Spleen (tissue), 7 donors: ENCODE results near the gene DRD5.

ENCODE experiments used
- POLR2A ChIP-seq, 3 donors: fragments of 450-650 bp; IDR thresholded peaks; one replicate each; pipeline ENCODE4 v1.5.1; 2017; ENCODE audit warnings: antibody characterized with exemption in 3 of 3, mild to moderate bottlenecking in 1 of 3
- TF ChIP-seq, protein P1 (sequence below), 11 experiments: fragments of 200-600 bp in 7 of 11; fragments of 450-650 bp in 4 of 11; sonication (generic) in 4 of 11; IDR thresholded peaks in 8 of 11; conservative IDR thresholded peaks in 3 of 11; 1 replicate in 7 of 11; 2 replicates in 4 of 11; pipeline versions ENCODE4 v1.4.0 to v1.8.0; 2016 to 2021; ENCODE audit warnings: antibody characterized with exemption in 11 of 11, inconsistent platforms in 4 of 11, mild to moderate bottlenecking in 1 of 11
- donor health status: DM: no; HTN: no; CAD: no; lungs with moderate emphysema.
- donor health status: DM: no; HTN: no; CAD: no.
- donor health status: DM: no; HTN: no; CAD: no.

DNA sequence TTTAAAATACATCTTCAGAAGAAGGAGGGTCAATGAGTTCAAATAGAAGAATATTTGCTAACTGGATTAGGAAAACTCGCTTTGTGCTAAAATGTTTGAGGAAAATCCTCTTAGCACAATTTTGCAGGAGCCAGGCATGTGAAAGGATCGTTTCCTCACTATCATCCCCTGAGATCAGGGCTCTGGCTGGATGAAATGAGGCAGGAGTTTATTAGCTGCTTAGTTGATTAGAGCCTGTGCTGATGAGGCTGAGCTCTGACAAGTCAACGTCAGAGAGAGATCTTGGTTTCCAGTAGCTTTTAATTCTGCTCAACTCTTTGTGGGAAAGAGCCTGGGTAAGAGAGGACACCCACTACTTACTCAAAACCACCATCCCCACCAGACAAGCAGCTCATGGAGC lies 8.0 kb upstream of the DRD5 start:
- TF ChIP-seq, protein P1, sequence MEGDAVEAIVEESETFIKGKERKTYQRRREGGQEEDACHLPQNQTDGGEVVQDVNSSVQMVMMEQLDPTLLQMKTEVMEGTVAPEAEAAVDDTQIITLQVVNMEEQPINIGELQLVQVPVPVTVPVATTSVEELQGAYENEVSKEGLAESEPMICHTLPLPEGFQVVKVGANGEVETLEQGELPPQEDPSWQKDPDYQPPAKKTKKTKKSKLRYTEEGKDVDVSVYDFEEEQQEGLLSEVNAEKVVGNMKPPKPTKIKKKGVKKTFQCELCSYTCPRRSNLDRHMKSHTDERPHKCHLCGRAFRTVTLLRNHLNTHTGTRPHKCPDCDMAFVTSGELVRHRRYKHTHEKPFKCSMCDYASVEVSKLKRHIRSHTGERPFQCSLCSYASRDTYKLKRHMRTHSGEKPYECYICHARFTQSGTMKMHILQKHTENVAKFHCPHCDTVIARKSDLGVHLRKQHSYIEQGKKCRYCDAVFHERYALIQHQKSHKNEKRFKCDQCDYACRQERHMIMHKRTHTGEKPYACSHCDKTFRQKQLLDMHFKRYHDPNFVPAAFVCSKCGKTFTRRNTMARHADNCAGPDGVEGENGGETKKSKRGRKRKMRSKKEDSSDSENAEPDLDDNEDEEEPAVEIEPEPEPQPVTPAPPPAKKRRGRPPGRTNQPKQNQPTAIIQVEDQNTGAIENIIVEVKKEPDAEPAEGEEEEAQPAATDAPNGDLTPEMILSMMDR (IDR thresholded peaks at IDR 0.05 in 8 of 11, conservative IDR thresholded peaks at IDR 0.05 in 3 of 11) = no peak
- no peak for TF ChIP-seq POLR2A (IDR thresholded peaks at IDR 0.05)
